SK-N-MC (cell line): ENCODE results near the gene VPS26C.

Experiments
- EZH2 ChIP-seq: fragments of 200-600 bp; sonication (generic); IDR thresholded peaks from one replicate; pipeline ENCODE4 v1.6.1; 2017; ENCODE audit warnings: antibody characterized with exemption
- FOXP2 ChIP-seq: optimal IDR thresholded peaks from 2 replicates; pipeline ENCODE3; 2011; ENCODE audit warnings: mild to moderate bottlenecking, moderate library complexity; ENCODE audit not compliant: insufficient read depth; ENCODE audit errors: extremely low read length, control extremely low read depth
- POLR2AphosphoS5 ChIP-seq: IDR thresholded peaks from 2 replicates; pipeline ENCODE4 v1.6.1; 2012; ENCODE audit warnings: mild to moderate bottlenecking, low read depth, low read length, borderline replicate concordance

DNA sequence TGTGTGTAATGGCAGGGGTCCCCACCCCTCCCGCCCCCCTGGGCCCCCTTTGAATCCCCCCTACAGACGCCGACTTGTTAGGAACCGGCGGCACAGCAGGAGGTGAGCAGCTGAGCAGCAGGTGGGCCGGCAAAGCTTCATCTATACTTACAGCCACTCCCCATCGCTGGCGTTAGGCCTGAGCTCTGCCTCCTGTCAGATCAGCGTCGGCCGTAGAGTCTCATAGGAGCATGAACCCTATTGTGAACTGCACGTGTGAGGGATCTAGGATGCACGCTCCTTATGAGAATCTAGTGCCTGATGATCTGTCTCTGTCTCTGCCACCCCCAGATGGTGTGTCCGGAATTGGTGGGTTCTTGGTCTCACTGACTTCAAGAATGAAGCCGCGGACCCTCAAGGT is 14.9 kb upstream of the VPS26C start:
- TF ChIP-seq POLR2AphosphoS5 (no peak), EZH2 (no peak), FOXP2 (no peak)
